ENCODE data around the gene MGAT3. TPM values are rescaled to one million over a fixed set of nuclear protein-coding genes. Genes with fewer than 3 reads are reported as not detected.

The MGAT3 gene
- polyA plus RNA-seq, 1 of the 3 experiments (the other 2 are of a cell fraction) = 0.16 TPM

GRCh38 chr22:39537975-39538374, 81.2 kb downstream of the MGAT3 start:
- 30% methylated on average over 2 of the region's 2 CpGs for WGBS (ENCODE audit: low lambda C conversion rate)
- no peak for DNase-seq
- H3K4me1 ChIP-seq (ENCODE audit: control insufficient read depth in 1 of 2, insufficient read depth in 2 of 2, low read depth in 1 of 2, low read length in 1 of 2) = no peaks in the 10 kb centered on the region; a peak in 1 of 4 replicates
- no peaks in the 10 kb centered on the region for H3K36me3 ChIP-seq (replicated peaks in 1 of 2; ENCODE audit: control insufficient read depth in 1 of 2, insufficient read depth in 2 of 2, low read length in 1 of 2)
- no peak for TF ChIP-seq NRF1 (IDR thresholded peaks at IDR 0.05; ENCODE audit: low read depth, low read length)
- TF ChIP-seq MAX (IDR thresholded peaks at IDR 0.05; ENCODE audit: low read depth) = no peak
- no peak for TF ChIP-seq EZH2phosphoT487 (IDR thresholded peaks at IDR 0.05; ENCODE audit: borderline replicate concordance, low read depth)
- H3F3A ChIP-seq (replicated peaks; ENCODE audit: insufficient read depth) = no peaks in the 10 kb centered on the region
- H3K27me3 ChIP-seq (ENCODE audit: insufficient read depth) = no peaks in the 10 kb centered on the region
- H3K4me2 ChIP-seq = no peak overlapping the region
- H3K9ac ChIP-seq = no peak overlapping the region
- H3K4me3 ChIP-seq (ENCODE audit: low read depth in 2 of 2, low read length in 1 of 2) = no peak overlapping the region
- ChIA-PET CTCF (interaction anchor here (1.6 to 3.7 kb wide), 2 partner anchors 487 to 498 kb away, joined by 4 to 24 read pairs; no protein-coding TSS in a partner anchor), POLR2A (no interaction called here)
- no peaks in the 10 kb centered on the region for H3K79me2 ChIP-seq (ENCODE audit: insufficient read depth)
- no peak overlapping the region for H3K27ac ChIP-seq (ENCODE audit: low read depth in 2 of 2, low read length in 1 of 2)
- no peaks in the 10 kb centered on the region for H4K20me1 ChIP-seq (ENCODE audit: insufficient read depth)
- no peaks in the 10 kb centered on the region for H3K9me3 ChIP-seq
- H2AFZ ChIP-seq (ENCODE audit: low read depth) = no peak overlapping the region
- no peaks in the 10 kb centered on the region for H3K9me2 ChIP-seq

Other genes starting within 250 kb of the MGAT3 start
- gene PDGFB, start 212.0 kb upstream of the MGAT3 start, polyA plus RNA-seq (2012; rRNA removed) = 0.19 and 0.44 TPM in 2 replicates
- gene RPL3, start 137.4 kb upstream of the MGAT3 start, polyA plus RNA-seq (2012; rRNA removed) = 4,089 and 4,976 TPM in 2 replicates
- 18.1 and 18.7 TPM in 2 replicates for gene SYNGR1, start 107.0 kb upstream of the MGAT3 start, polyA plus RNA-seq (2012; rRNA removed)
- 10.8 and 12.9 TPM in 2 replicates for gene TAB1, start 57.2 kb upstream of the MGAT3 start, polyA plus RNA-seq (2012; rRNA removed)
- 7.5 and 7.7 TPM in 2 replicates for gene MIEF1, start 45.3 kb downstream of the MGAT3 start, polyA plus RNA-seq (2012; rRNA removed)
- 375 and 436 TPM in 2 replicates for gene ATF4, start 63.5 kb downstream of the MGAT3 start, polyA plus RNA-seq (2012; rRNA removed)
- gene RPS19BP1, start 75.7 kb downstream of the MGAT3 start, polyA plus RNA-seq (2012; rRNA removed) = 77.3 and 97.2 TPM in 2 replicates
- gene CACNA1I, start 113.7 kb downstream of the MGAT3 start, polyA plus RNA-seq (2012; rRNA removed) = under 0.01 TPM in 1 of 2 replicates, not detected in the other

All from SK-N-SH (cell line).